Astrocyte (in vitro differentiated cells and primary cell): ENCODE measurements around the gene DCLK2. TPM values are rescaled to one million over a fixed set of nuclear protein-coding genes. Genes with fewer than 3 reads are reported as not detected.

Experiments used
- DNase-seq: peaks from one replicate; pipeline ENCODE4 v3.0.0-alpha.2; 2010; ENCODE audit warnings: low read depth
- FAIRE-seq: peaks from 2 replicates; lab custom pipeline; 2011; peaks lifted over from hg19 to GRCh38; lab: Jason Lieb, UNC
- H2AFZ ChIP-seq: 2 replicates; pipeline ENCODE4 v1.6.0; 2012; ENCODE audit warnings: low read depth, low read length, inconsistent platforms
- H3K27ac ChIP-seq: 2 replicates; pipeline ENCODE4 v1.5.1; 2011; ENCODE audit warnings: low read depth, low read length, inconsistent platforms
- H3K27me3 ChIP-seq: 2 replicates; pipeline ENCODE4 v1.6.0; 2011; ENCODE audit warnings: low read length, inconsistent platforms; ENCODE audit not compliant: insufficient read depth
- H3K36me3 ChIP-seq: 2 replicates; pipeline ENCODE4 v1.5.1; 2011; ENCODE audit warnings: low read length, inconsistent platforms; ENCODE audit not compliant: insufficient read depth
- H3K4me1 ChIP-seq: 2 replicates; pipeline ENCODE4 v1.5.1; 2011; ENCODE audit warnings: low read length, inconsistent platforms; ENCODE audit not compliant: insufficient read depth
- H3K4me2 ChIP-seq: 2 replicates; pipeline ENCODE4 v1.6.0; 2012; ENCODE audit warnings: low read length, inconsistent platforms
- H3K4me3 ChIP-seq: 2 replicates; pipeline ENCODE4 v1.5.1; 2011; ENCODE audit warnings: low read depth, mild to moderate bottlenecking, low read length, inconsistent platforms; ENCODE audit not compliant: insufficient read depth
- H3K79me2 ChIP-seq: 2 replicates; pipeline ENCODE4 v1.6.0; 2012; ENCODE audit warnings: mild to moderate bottlenecking, low read length, inconsistent platforms; ENCODE audit not compliant: insufficient read depth
- H3K9ac ChIP-seq: 2 replicates; pipeline ENCODE4 v1.6.0; 2012; ENCODE audit warnings: mild to moderate bottlenecking, low read length, inconsistent platforms
- H3K9me3 ChIP-seq: 2 replicates; pipeline ENCODE4 v1.5.1; 2012; ENCODE audit warnings: low read depth, mild to moderate bottlenecking, low read length, inconsistent platforms; ENCODE audit not compliant: insufficient read depth
- H4K20me1 ChIP-seq: 2 replicates; pipeline ENCODE4 v1.6.0; 2012; ENCODE audit warnings: low read length, inconsistent platforms; ENCODE audit not compliant: insufficient read depth
- H3K27ac Mint-ChIP-seq: one replicate; pipeline ENCODE4 v1.8.0; 2021; ENCODE audit warnings: mild to moderate bottlenecking, mixed read lengths; ENCODE audit not compliant: unreplicated experiment
- H3K27me3 Mint-ChIP-seq: one replicate; pipeline ENCODE4 v1.8.0; 2021; ENCODE audit warnings: low read depth, mixed read lengths; ENCODE audit not compliant: unreplicated experiment
- H3K36me3 Mint-ChIP-seq: one replicate; pipeline ENCODE4 v1.8.0; 2021; ENCODE audit warnings: low read depth, mixed read lengths; ENCODE audit not compliant: unreplicated experiment
- H3K4me1 Mint-ChIP-seq: one replicate; pipeline ENCODE4 v1.8.0; 2021; ENCODE audit warnings: low read depth, mixed read lengths; ENCODE audit not compliant: unreplicated experiment
- H3K4me3 Mint-ChIP-seq: one replicate; pipeline ENCODE4 v1.8.0; 2021; ENCODE audit warnings: mild to moderate bottlenecking, moderate library complexity, mixed read lengths; ENCODE audit not compliant: unreplicated experiment
- H3K9me3 Mint-ChIP-seq: one replicate; pipeline ENCODE4 v1.8.0; 2021; ENCODE audit warnings: mild to moderate bottlenecking, mixed read lengths; ENCODE audit not compliant: unreplicated experiment
- EZH2 ChIP-seq: IDR thresholded peaks from 2 replicates; pipeline ENCODE4 v1.6.1; 2012; ENCODE audit warnings: mild to moderate bottlenecking, low read length, inconsistent platforms; ENCODE audit not compliant: insufficient read depth
- total RNA-seq: library from RNA; stranded (reverse); gene quantifications from 2 replicates; pipeline ENCODE4 v1.2.1, GENCODE V29; 2021
- TF ChIP-seq, protein P1 (sequence below): IDR thresholded peaks from 2 replicates; pipeline ENCODE4 v1.5.1; 2011; ENCODE audit warnings: low read depth, mild to moderate bottlenecking, inconsistent platforms, low read length, moderate library complexity; ENCODE audit not compliant: insufficient read depth

The DCLK2 gene
- total RNA-seq, 1 donor from 2014 or later, result 6.2 TPM

DNA sequence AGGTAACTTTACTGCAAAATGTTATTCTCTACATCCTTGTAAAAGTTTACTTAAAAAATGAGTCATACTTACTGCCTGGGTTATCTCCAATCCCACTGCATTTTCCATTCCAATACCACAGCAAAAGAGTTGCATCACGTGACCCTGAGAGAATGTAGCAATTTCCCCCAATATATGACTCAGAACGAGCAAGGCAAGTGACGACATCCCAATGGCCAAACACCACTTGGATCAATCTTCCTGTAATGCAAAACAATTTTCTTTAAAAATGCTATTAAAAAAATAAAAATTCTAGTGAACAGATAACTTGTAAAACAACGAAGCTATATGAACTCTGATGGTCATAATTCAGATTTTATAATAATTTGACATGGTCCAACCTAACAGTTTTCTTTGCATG, 224.3 kb downstream of the DCLK2 start:
- H4K20me1 ChIP-seq, result no peaks in the 10 kb centered on the region
- FAIRE-seq (peak; percentile 91), DNase-seq (peak; percentile 97)
- Mint-ChIP-seq H3K9me3 (no peaks in the 10 kb centered on the region), H3K36me3 (no peaks in the 10 kb centered on the region), H3K4me3 (no peak overlapping the region), H3K27ac (peak overlapping the region; percentile 90), H3K4me1 (peaks cover 27% of the 10 kb centered on the region), H3K27me3 (no peaks in the 10 kb centered on the region)
- H3K9me3 ChIP-seq, result no peaks in the 10 kb centered on the region
- TF ChIP-seq, protein P1, sequence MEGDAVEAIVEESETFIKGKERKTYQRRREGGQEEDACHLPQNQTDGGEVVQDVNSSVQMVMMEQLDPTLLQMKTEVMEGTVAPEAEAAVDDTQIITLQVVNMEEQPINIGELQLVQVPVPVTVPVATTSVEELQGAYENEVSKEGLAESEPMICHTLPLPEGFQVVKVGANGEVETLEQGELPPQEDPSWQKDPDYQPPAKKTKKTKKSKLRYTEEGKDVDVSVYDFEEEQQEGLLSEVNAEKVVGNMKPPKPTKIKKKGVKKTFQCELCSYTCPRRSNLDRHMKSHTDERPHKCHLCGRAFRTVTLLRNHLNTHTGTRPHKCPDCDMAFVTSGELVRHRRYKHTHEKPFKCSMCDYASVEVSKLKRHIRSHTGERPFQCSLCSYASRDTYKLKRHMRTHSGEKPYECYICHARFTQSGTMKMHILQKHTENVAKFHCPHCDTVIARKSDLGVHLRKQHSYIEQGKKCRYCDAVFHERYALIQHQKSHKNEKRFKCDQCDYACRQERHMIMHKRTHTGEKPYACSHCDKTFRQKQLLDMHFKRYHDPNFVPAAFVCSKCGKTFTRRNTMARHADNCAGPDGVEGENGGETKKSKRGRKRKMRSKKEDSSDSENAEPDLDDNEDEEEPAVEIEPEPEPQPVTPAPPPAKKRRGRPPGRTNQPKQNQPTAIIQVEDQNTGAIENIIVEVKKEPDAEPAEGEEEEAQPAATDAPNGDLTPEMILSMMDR, result no peak
- TF ChIP-seq EZH2, result no peak
- no peak overlapping the region for H3K4me3 ChIP-seq
- no peak overlapping the region for H2AFZ ChIP-seq
- H3K36me3 ChIP-seq, result no peaks in the 10 kb centered on the region
- no peaks in the 10 kb centered on the region for H3K79me2 ChIP-seq
- H3K4me1 ChIP-seq, result peaks cover 26% of the 10 kb centered on the region
- H3K9ac ChIP-seq, result no peak overlapping the region
- peak overlapping the region; percentile 80 for H3K27ac ChIP-seq
- no peak overlapping the region for H3K4me2 ChIP-seq
- no peaks in the 10 kb centered on the region for H3K27me3 ChIP-seq

DNA sequence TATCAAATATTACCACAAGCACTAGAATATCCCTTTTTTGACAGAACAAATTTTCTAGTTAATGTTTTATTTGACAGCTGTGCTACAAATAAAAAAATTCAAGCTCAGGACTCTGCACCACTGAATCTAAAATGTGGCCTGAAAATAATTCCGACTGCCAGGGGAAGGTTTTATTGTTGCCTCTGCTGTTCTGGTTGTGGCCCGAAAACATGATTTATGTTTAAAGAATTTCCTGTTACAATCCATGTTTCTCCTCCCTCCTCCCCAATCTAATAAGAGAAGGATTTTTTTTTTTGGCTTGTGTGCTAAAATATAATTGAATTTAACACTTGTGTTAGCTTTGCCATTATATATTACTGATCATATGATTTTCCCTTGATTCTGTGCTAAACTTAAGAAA, 227.8 kb downstream of the DCLK2 start:
- H2AFZ ChIP-seq, result no peak overlapping the region
- H3K9ac ChIP-seq, result peak overlapping the region; percentile 57
- H3K27ac Mint-ChIP-seq, result peak overlapping the region; percentile 78
- H3K4me3 ChIP-seq, result no peak overlapping the region
- no peaks in the 10 kb centered on the region for H3K27me3 Mint-ChIP-seq
- H4K20me1 ChIP-seq, result no peaks in the 10 kb centered on the region
- no peaks in the 10 kb centered on the region for H3K9me3 ChIP-seq
- H3K79me2 ChIP-seq, result no peaks in the 10 kb centered on the region
- H3K4me3 Mint-ChIP-seq, result peak overlapping the region; percentile 13
- DNase-seq (peak; percentile 71), FAIRE-seq (peak; percentile 9)
- H3K4me2 ChIP-seq, result peak overlapping the region; percentile 55
- H3K27ac ChIP-seq, result peak overlapping the region; percentile 65
- no peaks in the 10 kb centered on the region for H3K36me3 Mint-ChIP-seq
- no peaks in the 10 kb centered on the region for H3K36me3 ChIP-seq
- peaks cover 40% of the 10 kb centered on the region for H3K4me1 Mint-ChIP-seq
- TF ChIP-seq, protein P1, result no peak
- no peak for TF ChIP-seq EZH2
- peaks cover 51% of the 10 kb centered on the region for H3K4me1 ChIP-seq
- H3K9me3 Mint-ChIP-seq, result no peaks in the 10 kb centered on the region
- H3K27me3 ChIP-seq, result no peaks in the 10 kb centered on the region

DNA sequence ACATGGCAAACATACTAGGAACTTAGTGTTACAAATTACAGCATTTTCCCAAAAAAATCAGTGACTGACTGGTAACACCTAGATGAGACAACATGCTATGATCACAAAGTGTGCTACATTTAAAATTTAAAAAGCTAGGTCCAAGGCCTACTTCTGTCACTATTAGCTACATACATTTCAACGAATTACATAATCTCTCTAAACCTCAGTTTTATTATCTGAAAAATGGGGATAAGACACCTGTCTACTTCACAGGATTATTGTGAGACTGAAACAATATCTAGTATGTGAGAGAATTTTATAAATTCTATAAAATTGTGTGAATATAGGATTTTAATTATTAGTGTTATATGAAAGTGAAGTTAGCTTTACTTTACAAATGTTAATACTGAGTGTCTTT, 228.5 kb downstream of the DCLK2 start:
- no peaks in the 10 kb centered on the region for H3K36me3 Mint-ChIP-seq
- no peak overlapping the region for H3K4me3 ChIP-seq
- no peak overlapping the region for H3K27ac Mint-ChIP-seq
- H3K36me3 ChIP-seq, result no peaks in the 10 kb centered on the region
- H3K9ac ChIP-seq, result no peak overlapping the region
- no peaks in the 10 kb centered on the region for H3K9me3 ChIP-seq
- DNase-seq (no peak), FAIRE-seq (no peak)
- no peak overlapping the region for H2AFZ ChIP-seq
- no peaks in the 10 kb centered on the region for H3K9me3 Mint-ChIP-seq
- H3K4me3 Mint-ChIP-seq, result no peak overlapping the region
- peaks cover 48% of the 10 kb centered on the region for H3K4me1 Mint-ChIP-seq
- TF ChIP-seq, protein P1, result no peak
- no peak for TF ChIP-seq EZH2
- H3K27me3 Mint-ChIP-seq, result no peaks in the 10 kb centered on the region
- no peaks in the 10 kb centered on the region for H4K20me1 ChIP-seq
- H3K4me1 ChIP-seq, result peaks cover 51% of the 10 kb centered on the region
- no peaks in the 10 kb centered on the region for H3K27me3 ChIP-seq
- H3K79me2 ChIP-seq, result no peaks in the 10 kb centered on the region
- H3K27ac ChIP-seq, result peak overlapping the region; percentile 65
- H3K4me2 ChIP-seq, result peak overlapping the region; percentile 55
